KOPT-K1 (cell line): ENCODE data around the gene MAP4K5.

Experiments used
- H3K27ac ChIP-seq: fragments of 200-600 bp; sonication (generic); 2 replicates; pipeline ENCODE4 v1.5.1; 2016; ENCODE audit warnings: antibody characterized with exemption, mild to moderate bottlenecking, low read depth, low read length; ENCODE audit not compliant: poor library complexity, severe bottlenecking
- H3K36me3 ChIP-seq: fragments of 200-600 bp; sonication (generic); 2 replicates; pipeline ENCODE4 v1.5.1; 2017; ENCODE audit warnings: antibody characterized with exemption, mild to moderate bottlenecking, low read length, moderate library complexity; ENCODE audit not compliant: insufficient read depth
- H3K9me3 ChIP-seq: fragments of 200-600 bp; sonication (generic); 2 replicates; pipeline ENCODE4 v1.5.1; 2017; ENCODE audit warnings: antibody characterized with exemption, low read length, mild to moderate bottlenecking; ENCODE audit not compliant: insufficient read depth, poor library complexity, severe bottlenecking

MAP4K5 gene

DNA sequence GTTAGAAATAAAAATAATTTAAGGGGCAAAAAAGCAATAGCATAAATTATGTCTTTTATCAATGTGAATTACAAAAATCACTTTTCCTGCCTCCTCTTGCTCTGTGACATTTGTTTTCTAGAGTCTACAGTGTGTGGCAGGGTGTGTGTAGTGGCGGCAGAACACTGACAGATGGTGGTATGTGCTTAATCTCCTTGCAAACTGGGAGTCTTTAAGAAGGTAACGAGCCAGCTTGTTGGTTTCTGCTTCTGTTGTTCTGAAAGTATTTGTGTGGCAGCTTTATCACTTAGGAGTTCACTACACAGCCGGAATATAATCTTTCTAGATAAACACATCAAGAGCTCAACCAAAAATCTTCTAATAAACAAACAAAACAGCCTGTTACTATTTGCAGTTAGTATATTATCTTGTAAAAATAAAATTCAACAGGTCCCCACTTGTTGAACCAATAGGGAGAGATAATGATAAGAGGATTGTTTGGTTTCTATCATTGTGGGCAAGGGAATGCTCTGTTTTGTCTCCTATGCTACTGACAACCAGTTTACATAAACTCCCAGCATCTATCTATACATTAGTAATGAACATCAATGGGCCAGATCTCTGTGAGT is 148.6 kb downstream of the MAP4K5 start:
- H3K36me3 ChIP-seq = no peaks in the 10 kb centered on the region
- H3K9me3 ChIP-seq = no peaks in the 10 kb centered on the region
- H3K27ac ChIP-seq = no peak overlapping the region

DNA sequence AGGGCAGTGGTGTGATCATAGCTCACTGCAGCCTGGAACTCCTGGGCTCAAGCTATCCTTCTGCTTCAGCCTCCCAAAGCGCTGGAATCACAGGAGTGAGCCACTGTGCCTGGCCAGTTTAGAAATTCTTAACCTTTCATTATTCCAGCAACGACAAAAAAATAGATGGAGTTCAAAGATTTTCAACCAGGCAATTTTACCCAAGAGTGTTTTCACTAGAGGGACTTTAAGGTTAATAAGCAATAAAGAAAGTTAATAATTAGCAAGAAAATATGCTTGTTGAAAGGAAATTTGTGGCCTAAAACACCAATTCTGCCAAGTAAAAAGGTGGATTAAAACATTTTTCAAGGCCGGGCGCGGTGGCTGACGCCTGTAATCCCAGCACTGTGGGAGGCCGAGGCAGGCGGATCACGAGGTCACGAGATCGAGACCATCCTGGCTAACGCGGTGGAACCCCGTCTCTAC is 150.5 kb downstream of the MAP4K5 start:
- no peak overlapping the region for H3K27ac ChIP-seq
- H3K36me3 ChIP-seq = no peaks in the 10 kb centered on the region

GRCh38 chr14:50381008-50381407 is 151.4 kb downstream of the MAP4K5 start:
- no peaks in the 10 kb centered on the region for H3K36me3 ChIP-seq
- H3K27ac ChIP-seq = no peak overlapping the region
- no peaks in the 10 kb centered on the region for H3K9me3 ChIP-seq

More for the DNA sequence above, 150.5 kb downstream of the MAP4K5 start:
- H3K9me3 ChIP-seq = no peaks in the 10 kb centered on the region

GRCh38 chr14:50380455-50380854 is 151.9 kb downstream of the MAP4K5 start:
- no peaks in the 10 kb centered on the region for H3K36me3 ChIP-seq
- no peak overlapping the region for H3K27ac ChIP-seq
- H3K9me3 ChIP-seq = no peaks in the 10 kb centered on the region

- Histone ChIP-seq H3K9me3 (no peaks in the 10 kb centered on the region), H3K27ac (no peak overlapping the region), H3K36me3 (no peaks in the 10 kb centered on the region)
These were observed 152.8 kb downstream of the MAP4K5 start for GRCh38 chr14:50379563-50379962.

GRCh38 chr14:50377550-50378085 is 154.8 kb downstream of the MAP4K5 start:
- no peaks in the 10 kb centered on the region for H3K9me3 ChIP-seq
- H3K27ac ChIP-seq = no peak overlapping the region
- no peaks in the 10 kb centered on the region for H3K36me3 ChIP-seq

DNA sequence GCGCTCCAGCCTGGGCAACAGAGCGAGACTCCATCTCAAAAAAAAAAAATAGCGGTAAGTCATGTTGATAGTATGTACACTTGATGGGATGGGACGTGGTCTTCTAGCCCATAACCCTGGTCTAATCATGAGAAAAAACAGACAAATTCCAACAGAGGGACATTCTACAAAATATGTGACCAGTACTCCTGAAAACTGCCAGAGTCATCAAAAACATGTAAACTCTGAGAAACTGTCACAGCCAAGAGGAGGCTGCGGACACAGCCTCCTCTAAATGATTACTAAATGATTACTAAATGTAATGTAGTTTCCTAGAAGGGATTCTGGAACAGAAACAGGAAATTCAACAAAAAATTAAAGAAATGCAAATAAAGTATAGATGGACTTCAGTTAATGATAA is 156.6 kb downstream of the MAP4K5 start:
- no peaks in the 10 kb centered on the region for H3K36me3 ChIP-seq
- no peak overlapping the region for H3K27ac ChIP-seq
- no peaks in the 10 kb centered on the region for H3K9me3 ChIP-seq

GRCh38 chr14:50373959-50374358 is 158.4 kb downstream of the MAP4K5 start:
- Histone ChIP-seq H3K27ac (no peak overlapping the region), H3K9me3 (no peaks in the 10 kb centered on the region), H3K36me3 (no peaks in the 10 kb centered on the region)

- Histone ChIP-seq H3K27ac (no peak overlapping the region), H3K9me3 (no peaks in the 10 kb centered on the region)
These were observed 160.8 kb downstream of the MAP4K5 start for GRCh38 chr14:50371546-50371945.

More at GRCh38 chr14:50371546-50371945, 160.8 kb downstream of the MAP4K5 start:
- no peaks in the 10 kb centered on the region for H3K36me3 ChIP-seq
